ENCODE data around the gene HOXA10. TPM values are rescaled to one million over a fixed set of nuclear protein-coding genes. Genes with fewer than 3 reads are reported as not detected.

Gene HOXA10
- total RNA-seq, 1 experiment from 2014 or later: 19.6 TPM

DNA sequence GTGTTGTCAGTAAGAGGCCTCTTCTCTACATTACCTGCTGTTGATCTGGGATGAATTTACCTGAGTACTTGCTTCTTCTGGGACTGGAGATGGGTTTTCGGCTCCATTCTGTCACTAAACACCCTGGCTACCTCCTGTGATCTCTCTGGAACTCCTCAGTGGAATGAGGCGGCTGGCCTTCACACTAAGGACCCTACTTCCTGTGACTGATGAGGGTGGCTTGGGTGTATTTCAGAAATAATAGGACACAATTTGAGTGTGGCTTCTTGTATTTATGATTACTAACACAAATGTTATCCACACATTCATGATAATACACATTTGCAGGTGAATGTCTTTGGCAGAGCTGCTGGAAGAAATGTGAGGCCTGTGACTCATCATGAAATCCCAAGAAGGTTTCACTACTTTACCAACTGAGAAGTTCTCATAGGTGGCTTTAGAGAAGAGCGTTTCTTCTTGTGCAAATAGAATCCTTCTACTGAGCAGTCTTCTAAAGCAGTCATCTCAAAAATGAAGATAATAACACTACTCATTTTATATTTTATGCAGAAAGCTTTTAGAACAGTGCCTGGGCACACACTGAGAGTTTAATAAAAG, 47.2 kb upstream of the HOXA10 start (continued):
- TF ChIP-seq SIN3A (IDR thresholded peaks at IDR 0.05; ENCODE audit: low read depth): no peak
- TF ChIP-seq POLR2AphosphoS5 (IDR thresholded peaks at IDR 0.05; ENCODE audit: low read depth, low read length): no peak
- TF ChIP-seq, protein P1, sequence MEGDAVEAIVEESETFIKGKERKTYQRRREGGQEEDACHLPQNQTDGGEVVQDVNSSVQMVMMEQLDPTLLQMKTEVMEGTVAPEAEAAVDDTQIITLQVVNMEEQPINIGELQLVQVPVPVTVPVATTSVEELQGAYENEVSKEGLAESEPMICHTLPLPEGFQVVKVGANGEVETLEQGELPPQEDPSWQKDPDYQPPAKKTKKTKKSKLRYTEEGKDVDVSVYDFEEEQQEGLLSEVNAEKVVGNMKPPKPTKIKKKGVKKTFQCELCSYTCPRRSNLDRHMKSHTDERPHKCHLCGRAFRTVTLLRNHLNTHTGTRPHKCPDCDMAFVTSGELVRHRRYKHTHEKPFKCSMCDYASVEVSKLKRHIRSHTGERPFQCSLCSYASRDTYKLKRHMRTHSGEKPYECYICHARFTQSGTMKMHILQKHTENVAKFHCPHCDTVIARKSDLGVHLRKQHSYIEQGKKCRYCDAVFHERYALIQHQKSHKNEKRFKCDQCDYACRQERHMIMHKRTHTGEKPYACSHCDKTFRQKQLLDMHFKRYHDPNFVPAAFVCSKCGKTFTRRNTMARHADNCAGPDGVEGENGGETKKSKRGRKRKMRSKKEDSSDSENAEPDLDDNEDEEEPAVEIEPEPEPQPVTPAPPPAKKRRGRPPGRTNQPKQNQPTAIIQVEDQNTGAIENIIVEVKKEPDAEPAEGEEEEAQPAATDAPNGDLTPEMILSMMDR (IDR thresholded peaks at IDR 0.05 in 2 of 3, conservative IDR thresholded peaks at IDR 0.05 in 1 of 3; ENCODE audit: borderline replicate concordance in 1 of 3, insufficient read depth in 1 of 3, low read depth in 2 of 3, low read length in 2 of 3): no peak
- TF ChIP-seq FOSL1 (IDR thresholded peaks at IDR 0.05; ENCODE audit: low read depth): no peak
- no peak for TF ChIP-seq CEBPB (IDR thresholded peaks at IDR 0.05; ENCODE audit: low read depth)
- TF ChIP-seq, protein P2, sequence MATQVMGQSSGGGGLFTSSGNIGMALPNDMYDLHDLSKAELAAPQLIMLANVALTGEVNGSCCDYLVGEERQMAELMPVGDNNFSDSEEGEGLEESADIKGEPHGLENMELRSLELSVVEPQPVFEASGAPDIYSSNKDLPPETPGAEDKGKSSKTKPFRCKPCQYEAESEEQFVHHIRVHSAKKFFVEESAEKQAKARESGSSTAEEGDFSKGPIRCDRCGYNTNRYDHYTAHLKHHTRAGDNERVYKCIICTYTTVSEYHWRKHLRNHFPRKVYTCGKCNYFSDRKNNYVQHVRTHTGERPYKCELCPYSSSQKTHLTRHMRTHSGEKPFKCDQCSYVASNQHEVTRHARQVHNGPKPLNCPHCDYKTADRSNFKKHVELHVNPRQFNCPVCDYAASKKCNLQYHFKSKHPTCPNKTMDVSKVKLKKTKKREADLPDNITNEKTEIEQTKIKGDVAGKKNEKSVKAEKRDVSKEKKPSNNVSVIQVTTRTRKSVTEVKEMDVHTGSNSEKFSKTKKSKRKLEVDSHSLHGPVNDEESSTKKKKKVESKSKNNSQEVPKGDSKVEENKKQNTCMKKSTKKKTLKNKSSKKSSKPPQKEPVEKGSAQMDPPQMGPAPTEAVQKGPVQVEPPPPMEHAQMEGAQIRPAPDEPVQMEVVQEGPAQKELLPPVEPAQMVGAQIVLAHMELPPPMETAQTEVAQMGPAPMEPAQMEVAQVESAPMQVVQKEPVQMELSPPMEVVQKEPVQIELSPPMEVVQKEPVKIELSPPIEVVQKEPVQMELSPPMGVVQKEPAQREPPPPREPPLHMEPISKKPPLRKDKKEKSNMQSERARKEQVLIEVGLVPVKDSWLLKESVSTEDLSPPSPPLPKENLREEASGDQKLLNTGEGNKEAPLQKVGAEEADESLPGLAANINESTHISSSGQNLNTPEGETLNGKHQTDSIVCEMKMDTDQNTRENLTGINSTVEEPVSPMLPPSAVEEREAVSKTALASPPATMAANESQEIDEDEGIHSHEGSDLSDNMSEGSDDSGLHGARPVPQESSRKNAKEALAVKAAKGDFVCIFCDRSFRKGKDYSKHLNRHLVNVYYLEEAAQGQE (IDR thresholded peaks at IDR 0.05; ENCODE audit: low read depth): no peak

DNA sequence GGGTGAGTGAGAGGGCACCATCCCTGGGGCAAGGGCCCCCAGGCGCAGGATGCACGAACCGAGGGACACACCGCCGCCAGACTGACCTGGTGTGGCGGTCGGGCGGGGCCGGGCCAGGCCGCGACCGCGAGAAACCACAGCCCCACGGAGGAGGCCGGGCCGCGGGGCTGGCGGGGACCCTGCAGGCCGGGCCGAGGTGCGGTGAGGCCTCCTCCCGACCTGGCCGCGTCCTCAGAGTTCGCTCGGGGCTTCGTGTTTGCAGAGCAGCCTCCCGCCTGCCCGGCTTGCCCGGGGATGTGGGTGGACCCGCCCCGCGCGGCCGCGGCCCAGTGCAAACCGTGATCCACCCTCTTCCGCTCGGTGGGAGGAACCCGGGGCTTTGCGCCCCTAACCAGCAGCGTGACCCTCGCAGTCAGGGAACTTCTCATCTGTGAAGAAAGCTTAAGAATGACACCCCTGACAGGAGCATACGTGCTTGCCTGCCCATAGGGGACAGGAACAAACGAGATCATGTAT, 46.4 kb upstream of the HOXA10 start:
- Histone ChIP-seq H3K4me1 (ENCODE audit: control insufficient read depth in 1 of 2, insufficient read depth in 2 of 2, low read length in 2 of 2) (no peaks in the 10 kb centered on the region), H3K9ac (ENCODE audit: low read length) (no peak overlapping the region), H3K27ac (ENCODE audit: low read depth, low read length) (no peak overlapping the region), H3K4me3 (replicated peaks in 1 of 2; ENCODE audit: low read depth in 1 of 2, low read length in 2 of 2) (no peak overlapping the region), H3K4me2 (ENCODE audit: low read length) (no peak overlapping the region), H2AFZ (ENCODE audit: low read depth, low read length, poor library complexity, severe bottlenecking) (no peak overlapping the region), H3K9me3 (ENCODE audit: control insufficient read depth in 1 of 2, insufficient read depth in 1 of 2, low read depth in 1 of 2, low read length in 2 of 2) (no peaks in the 10 kb centered on the region), H3K9me2 (ENCODE audit: insufficient read depth) (no peaks in the 10 kb centered on the region), H3K36me3 (ENCODE audit: control insufficient read depth in 1 of 2, insufficient read depth in 2 of 2, low read length in 2 of 2) (no peaks in the 10 kb centered on the region), H4K20me1 (ENCODE audit: insufficient read depth) (no peaks in the 10 kb centered on the region), H3K27me3 (ENCODE audit: insufficient read depth, low read length) (no peaks in the 10 kb centered on the region), H3K79me2 (ENCODE audit: insufficient read depth, low read length) (no peaks in the 10 kb centered on the region)
- intact Hi-C loops (cut with micrococcal nuclease): no loop called here
- no TSS peak for BruUV-seq (replicated peaks)
- ATAC-seq (no peak), DNase-seq (ENCODE audit: low read depth, low spot score) (no peak)
- POLR2A ChIA-PET: no interaction called here
- RAD21 ChIA-PET (ENCODE audit: low non-redundant PET in 1 of 2, low total read pairs in 2 of 2, uncharacterized antibody in 2 of 2, unreplicated experiment in 2 of 2): no interaction called here
- CTCF ChIA-PET: no interaction called here
- no peak for TF ChIP-seq CBX3 (IDR thresholded peaks at IDR 0.05; ENCODE audit: low read depth)
- no peak for TF ChIP-seq YY1 (IDR thresholded peaks at IDR 0.05; ENCODE audit: extremely low read depth, insufficient replicate concordance, low read depth, low read length)
- no peak for TF ChIP-seq POLR2AphosphoS5 (IDR thresholded peaks at IDR 0.05; ENCODE audit: low read depth, low read length)
- TF ChIP-seq, protein P1 (IDR thresholded peaks at IDR 0.05 in 2 of 3, conservative IDR thresholded peaks at IDR 0.05 in 1 of 3; ENCODE audit: borderline replicate concordance in 1 of 3, insufficient read depth in 1 of 3, low read depth in 2 of 3, low read length in 2 of 3): no peak
- no peak for TF ChIP-seq CEBPB (IDR thresholded peaks at IDR 0.05; ENCODE audit: low read depth)
- no peak for TF ChIP-seq RAD21 (IDR thresholded peaks at IDR 0.05; ENCODE audit: low read depth)
- TF ChIP-seq ZNF274 (IDR thresholded peaks at IDR 0.05; ENCODE audit: low read depth, low read length): no peak
- TF ChIP-seq, protein P3, sequence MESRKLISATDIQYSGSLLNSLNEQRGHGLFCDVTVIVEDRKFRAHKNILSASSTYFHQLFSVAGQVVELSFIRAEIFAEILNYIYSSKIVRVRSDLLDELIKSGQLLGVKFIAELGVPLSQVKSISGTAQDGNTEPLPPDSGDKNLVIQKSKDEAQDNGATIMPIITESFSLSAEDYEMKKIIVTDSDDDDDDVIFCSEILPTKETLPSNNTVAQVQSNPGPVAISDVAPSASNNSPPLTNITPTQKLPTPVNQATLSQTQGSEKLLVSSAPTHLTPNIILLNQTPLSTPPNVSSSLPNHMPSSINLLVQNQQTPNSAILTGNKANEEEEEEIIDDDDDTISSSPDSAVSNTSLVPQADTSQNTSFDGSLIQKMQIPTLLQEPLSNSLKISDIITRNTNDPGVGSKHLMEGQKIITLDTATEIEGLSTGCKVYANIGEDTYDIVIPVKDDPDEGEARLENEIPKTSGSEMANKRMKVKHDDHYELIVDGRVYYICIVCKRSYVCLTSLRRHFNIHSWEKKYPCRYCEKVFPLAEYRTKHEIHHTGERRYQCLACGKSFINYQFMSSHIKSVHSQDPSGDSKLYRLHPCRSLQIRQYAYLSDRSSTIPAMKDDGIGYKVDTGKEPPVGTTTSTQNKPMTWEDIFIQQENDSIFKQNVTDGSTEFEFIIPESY (IDR thresholded peaks at IDR 0.05; ENCODE audit: extremely low read depth, insufficient replicate concordance, low read length): no peak
- no peak for TF ChIP-seq SIN3A (IDR thresholded peaks at IDR 0.05; ENCODE audit: low read depth)
- no peak for TF ChIP-seq ELF1 (IDR thresholded peaks at IDR 0.05; ENCODE audit: borderline replicate concordance, low read depth)
- TF ChIP-seq POLR2A (IDR thresholded peaks at IDR 0.05; ENCODE audit: borderline replicate concordance, extremely low read depth, insufficient read depth, insufficient read length): no peak
